Esophagus (tissue), 2 donors: ENCODE results near the gene AGTPBP1. TPM values are rescaled to one million over a fixed set of nuclear protein-coding genes. Genes with fewer than 3 reads are reported as not detected.

Source experiments
- H3K27ac ChIP-seq, 2 donors: one replicate each; pipeline ENCODE4 v1.5.1; 2013; ENCODE audit warnings: low read depth in 2 of 2, mild to moderate bottlenecking in 2 of 2, inconsistent platforms in 1 of 2, low read length in 1 of 2, moderate library complexity in 1 of 2
- H3K27me3 ChIP-seq, 2 donors: one replicate each; pipeline ENCODE4 v1.6.1; 2013; ENCODE audit warnings: low read length in 2 of 2, control low read depth in 1 of 2, mild to moderate bottlenecking in 1 of 2; ENCODE audit not compliant: insufficient read depth in 2 of 2, control insufficient read depth in 1 of 2
- H3K36me3 ChIP-seq, 2 donors: one replicate each; pipeline ENCODE4 v1.6.1; 2013; ENCODE audit warnings: low read length in 1 of 2; ENCODE audit not compliant: control insufficient read depth in 2 of 2, insufficient read depth in 2 of 2
- H3K4me1 ChIP-seq, 2 donors: one replicate each; pipeline ENCODE4 v1.6.1; 2013; ENCODE audit warnings: low read length in 1 of 2; ENCODE audit not compliant: control insufficient read depth in 2 of 2, insufficient read depth in 2 of 2
- H3K4me3 ChIP-seq, 2 donors: one replicate each; pipeline ENCODE4 v1.5.1; 2013; ENCODE audit warnings: low read length in 2 of 2, mild to moderate bottlenecking in 2 of 2, low read depth in 1 of 2, moderate library complexity in 1 of 2
- H3K9me3 ChIP-seq, 2 donors: one replicate each; pipeline ENCODE4 v1.6.1; 2013; ENCODE audit warnings: mild to moderate bottlenecking in 2 of 2, low read depth in 1 of 2, low read length in 1 of 2, moderate library complexity in 1 of 2; ENCODE audit not compliant: control insufficient read depth in 2 of 2, insufficient read depth in 1 of 2
- WGBS, 2 donors: extraction: QIAGEN DNeasy Blood & Tissue Kit; methylation state at CpG; one replicate each; pipeline ENCODE4 v1.1.7; 2013; 5-methylcytosine and 5-hydroxymethylcytosine counted together
- polyA plus RNA-seq, 2 donors: library from polyadenylated mRNA; stranded (reverse); fragments of 200-250 nt; gene quantifications; one replicate each; pipeline ENCODE4 v1.2.3, GENCODE V29; 2013
- donor health status: healthy with polysubstance abuse.
- donor health status: Bipolar disorder and iron deficiency.

Gene AGTPBP1
- polyA plus RNA-seq, 2 donors, result 3.9 to 4.0 TPM

GRCh38 chr9:85610074-85610860 lies 131.5 kb downstream of the AGTPBP1 start:
- Histone ChIP-seq H3K36me3 (no peaks in the 10 kb centered on the region), H3K27me3 (no peaks in the 10 kb centered on the region), H3K27ac (no peak overlapping the region), H3K4me1 (no peaks in the 10 kb centered on the region), H3K4me3 (peak overlapping the region in 1 of 2 donors; percentile 33), H3K9me3 (no peaks in the 10 kb centered on the region)
- 62 to 70% methylated on average over 4 of the region's 4 CpGs for WGBS, 2 donors

GRCh38 chr9:85605905-85606304 lies 135.8 kb downstream of the AGTPBP1 start:
- no peaks in the 10 kb centered on the region for H3K27me3 ChIP-seq
- no peaks in the 10 kb centered on the region for H3K36me3 ChIP-seq
- no peaks in the 10 kb centered on the region for H3K9me3 ChIP-seq
- H3K4me3 ChIP-seq, result no peak overlapping the region
- no peak overlapping the region for H3K27ac ChIP-seq
- WGBS, 2 donors, result 93 to 94% methylated on average over 1 of the region's 1 CpG
- H3K4me1 ChIP-seq, result peaks cover 0 to 2% of the 10 kb centered on the region in 2 donors

- no peaks in the 10 kb centered on the region for H3K36me3 ChIP-seq
- no peaks in the 10 kb centered on the region for H3K9me3 ChIP-seq
- 95 to 96% methylated on average over 3 of the region's 3 CpGs for WGBS, 2 donors
- peaks cover 0 to 2% of the 10 kb centered on the region in 2 donors for H3K4me1 ChIP-seq
- no peaks in the 10 kb centered on the region for H3K27me3 ChIP-seq
- H3K4me3 ChIP-seq, result no peak overlapping the region
- H3K27ac ChIP-seq, result no peak overlapping the region
Observed at GRCh38 chr9:85603936-85604335, 137.8 kb downstream of the AGTPBP1 start.

GRCh38 chr9:85602742-85603141 lies 139.0 kb downstream of the AGTPBP1 start:
- peaks cover 0 to 2% of the 10 kb centered on the region in 2 donors for H3K4me1 ChIP-seq
- 97% methylated on average over 6 of the region's 6 CpGs for WGBS, 2 donors
- no peaks in the 10 kb centered on the region for H3K36me3 ChIP-seq
- H3K9me3 ChIP-seq, result no peaks in the 10 kb centered on the region
- H3K27me3 ChIP-seq, result no peaks in the 10 kb centered on the region
- no peak overlapping the region for H3K4me3 ChIP-seq
- H3K27ac ChIP-seq, result no peak overlapping the region

GRCh38 chr9:85600675-85601263 lies 141.0 kb downstream of the AGTPBP1 start:
- no peaks in the 10 kb centered on the region for H3K27me3 ChIP-seq
- WGBS, 2 donors, result 78 to 84% methylated on average over 8 of the region's 8 CpGs

GRCh38 chr9:85599540-85600105 lies 142.1 kb downstream of the AGTPBP1 start:
- H3K9me3 ChIP-seq, result no peaks in the 10 kb centered on the region

More at GRCh38 chr9:85600675-85601263, 141.0 kb downstream of the AGTPBP1 start:
- Histone ChIP-seq H3K36me3 (no peaks in the 10 kb centered on the region), H3K9me3 (no peaks in the 10 kb centered on the region), H3K27ac (no peak overlapping the region), H3K4me1 (peaks cover 0 to 2% of the 10 kb centered on the region in 2 donors), H3K4me3 (no peak overlapping the region)

GRCh38 chr9:85594316-85594715 lies 147.4 kb downstream of the AGTPBP1 start:
- H3K4me1 ChIP-seq, result no peaks in the 10 kb centered on the region
- no peak overlapping the region for H3K4me3 ChIP-seq
- H3K27me3 ChIP-seq, result no peaks in the 10 kb centered on the region
- WGBS, 2 donors, result 86 to 91% methylated on average over 3 of the region's 3 CpGs
- no peaks in the 10 kb centered on the region for H3K36me3 ChIP-seq
- no peak overlapping the region for H3K27ac ChIP-seq
- no peaks in the 10 kb centered on the region for H3K9me3 ChIP-seq

More at GRCh38 chr9:85599540-85600105, 142.1 kb downstream of the AGTPBP1 start:
- 78 to 81% methylated on average over 3 of the region's 3 CpGs for WGBS, 2 donors
- no peaks in the 10 kb centered on the region for H3K36me3 ChIP-seq
- no peak overlapping the region for H3K4me3 ChIP-seq
- H3K27ac ChIP-seq, result no peak overlapping the region
- H3K4me1 ChIP-seq, result peaks cover 0 to 2% of the 10 kb centered on the region in 2 donors
- H3K27me3 ChIP-seq, result no peaks in the 10 kb centered on the region

GRCh38 chr9:85586684-85587083 lies 155.1 kb downstream of the AGTPBP1 start:
- no peak overlapping the region for H3K27ac ChIP-seq
- WGBS, 2 donors, result 88 to 91% methylated on average over 3 of the region's 3 CpGs
- H3K9me3 ChIP-seq, result no peaks in the 10 kb centered on the region
- no peaks in the 10 kb centered on the region for H3K4me1 ChIP-seq
- H3K4me3 ChIP-seq, result no peak overlapping the region
- peaks cover 0 to 3% of the 10 kb centered on the region in 2 donors for H3K36me3 ChIP-seq
- H3K27me3 ChIP-seq, result no peaks in the 10 kb centered on the region

- no peaks in the 10 kb centered on the region for H3K27me3 ChIP-seq
Observed at GRCh38 chr9:85577353-85577952, 164.3 kb downstream of the AGTPBP1 start.

More at GRCh38 chr9:85577353-85577952, 164.3 kb downstream of the AGTPBP1 start:
- 97 to 100% methylated on average over 1 of the region's 1 CpG for WGBS, 2 donors
- Histone ChIP-seq H3K27ac (no peak overlapping the region), H3K4me3 (no peak overlapping the region), H3K4me1 (no peaks in the 10 kb centered on the region), H3K9me3 (no peaks in the 10 kb centered on the region), H3K36me3 (no peaks in the 10 kb centered on the region)
